Motor neuron (in vitro differentiated cells): ENCODE measurements around the gene KIAA0319L. TPM values are rescaled to one million over a fixed set of nuclear protein-coding genes. Genes with fewer than 3 reads are reported as not detected.

Experiments
- ATAC-seq, 8 experiments: fragments of 200-7000 bp; cut with Tn5 transposase; replicated peaks in 6 of 8; 2 replicates each; pipeline ENCODE4 v1.8.0; 2021; ENCODE audit warnings: mild to moderate bottlenecking in 8 of 8, moderate library complexity in 8 of 8
- H3K27ac ChIP-seq, 2 donors: fragments of 250-450 bp; sonication (Bioruptor Pico); 2 replicates each; pipeline ENCODE4 v1.9.0; 2021; ENCODE audit warnings: antibody characterized with exemption in 2 of 2, mild to moderate bottlenecking in 2 of 2, moderate library complexity in 1 of 2
- H3K4me1 ChIP-seq, 2 donors: fragments of 250-450 bp; sonication (Bioruptor Pico); replicated peaks in 1 of 2; 2 replicates each; pipeline ENCODE4 v1.6.1; 2021; ENCODE audit warnings: antibody characterized with exemption in 2 of 2, mild to moderate bottlenecking in 2 of 2, moderate library complexity in 1 of 2
- H3K4me3 ChIP-seq, 5 donors: fragments of 250-450 bp; sonication (Bioruptor Pico); 2 replicates each; pipeline ENCODE4 v1.9.0; 2021; ENCODE audit warnings: antibody characterized with exemption in 5 of 5, mild to moderate bottlenecking in 5 of 5, moderate library complexity in 4 of 5
- WGBS, 10 experiments: fragments of 450-650 bp; shearing (Covaris generic); methylation state at CpG; one replicate each; pipeline ENCODE4 v1.0.0; 2022; 5-methylcytosine and 5-hydroxymethylcytosine counted together
- in situ Hi-C, 9 experiments: fragments of 400-800 bp; cut with MboI; loops; one replicate each; pipeline ENCODE4 v1.15.0; 2021; ENCODE audit warnings: low sequenced_read_pairs in 9 of 9, low pct_unique_long_range_greater_than_20kb in 2 of 9; ENCODE audit not compliant: unreplicated experiment in 9 of 9
- total RNA-seq, 8 experiments: library from RNA; unstranded; fragments of 300-600 nt; gene quantifications; 2 replicates each; pipeline versions ENCODE4 v1.2.3 to v1.2.4, GENCODE V29; 2022

KIAA0319L gene
- total RNA-seq, 8 experiments from 2014 or later = 48.2 to 71.6 (median 58.0) TPM

- no peak for ATAC-seq
- Histone ChIP-seq H3K4me1 (peaks cover 0 to 7% of the 10 kb centered on the region in 2 donors), H3K27ac (no peak overlapping the region), H3K4me3 (no peak overlapping the region)
- WGBS, 10 experiments = 36 to 73% (median 58%) methylated on average over 3 to 9 of the region's 9 CpGs; no CpG with 5 or more reads in 1 of the 10 experiments
- in situ Hi-C loops = loop anchor here in 5 of 9 experiments (10.0 to 25.0 kb wide), 2 partner anchors 144 to 157 kb away; partner anchors contain the start of gene C1orf216 (in 2 of the 5)
Measured at GRCh38 chr1:35567947-35568558, 10.8 kb upstream of the KIAA0319L start.

GRCh38 chr1:35565742-35566133, 8.5 kb upstream of the KIAA0319L start:
- WGBS, 10 experiments = no CpG with 5 or more reads among the region's 11 CpGs
- Histone ChIP-seq H3K4me1 (no peaks in the 10 kb centered on the region), H3K27ac (no peak overlapping the region), H3K4me3 (no peak overlapping the region)
- no peak for ATAC-seq
- in situ Hi-C loops = loop anchor here in 5 of 9 experiments (10.0 to 25.0 kb wide), 2 partner anchors 147 to 159 kb away; partner anchors contain the start of gene C1orf216 (in 2 of the 5)

- WGBS, 10 experiments = 58 to 100% (median 83%) methylated on average over 1 to 21 of the region's 28 CpGs; no CpG with 5 or more reads in 1 of the 10 experiments
- Histone ChIP-seq H3K4me3 (no peak overlapping the region), H3K27ac (no peak overlapping the region), H3K4me1 (no peaks in the 10 kb centered on the region)
- no peak for ATAC-seq
- in situ Hi-C loops = loop anchor here in 5 of 9 experiments (10.0 to 25.0 kb wide), 2 partner anchors 147 to 160 kb away; partner anchors contain the start of gene C1orf216 (in 2 of the 5)
Measured at GRCh38 chr1:35564884-35565741, 7.9 kb upstream of the KIAA0319L start.

- Histone ChIP-seq H3K27ac (no peak overlapping the region), H3K4me3 (no peak overlapping the region), H3K4me1 (peaks cover under 1 to 2% of the 10 kb centered on the region in 2 donors)
- in situ Hi-C loops = loop anchor here in 5 of 9 experiments (10.0 to 25.0 kb wide), 2 partner anchors 148 to 161 kb away; partner anchors contain the start of gene C1orf216 (in 2 of the 5)
- ATAC-seq = peak; percentile 39 to 77 (median 45)
- WGBS, 10 experiments = 30 to 93% (median 69%) methylated on average over 1 to 8 of the region's 9 CpGs; no CpG with 5 or more reads in 2 of the 10 experiments
Measured at GRCh38 chr1:35564037-35564883, 7.1 kb upstream of the KIAA0319L start.

GRCh38 chr1:35563166-35563565, 6.0 kb upstream of the KIAA0319L start:
- in situ Hi-C loops = loop anchor here in 5 of 9 experiments (10.0 to 25.0 kb wide), 2 partner anchors 149 to 162 kb away; partner anchors contain the start of gene C1orf216 (in 2 of the 5)
- Histone ChIP-seq H3K4me1 (peaks cover 4 to 8% of the 10 kb centered on the region in 2 donors), H3K27ac (no peak overlapping the region), H3K4me3 (no peak overlapping the region)
- ATAC-seq = no peak
- 63 to 100% (median 93%) methylated on average over 1 to 4 of the region's 12 CpGs; no CpG with 5 or more reads in 5 of the 10 experiments for WGBS, 10 experiments

- H3K27ac ChIP-seq = no peak overlapping the region
- ATAC-seq = no peak
- H3K4me3 ChIP-seq = no peak overlapping the region
- H3K4me1 ChIP-seq = peaks cover 4 to 8% of the 10 kb centered on the region in 2 donors
- in situ Hi-C loops = loop anchor here in 5 of 9 experiments (10.0 to 25.0 kb wide), 2 partner anchors 150 to 163 kb away; partner anchors contain the start of gene C1orf216 (in 2 of the 5)
- whole genome bisulfite sequencing, 10 experiments = 60 to 100% (median 86%) methylated on average over 1 to 13 of the region's 15 CpGs; no CpG with 5 or more reads in 3 of the 10 experiments
Measured at GRCh38 chr1:35561972-35562680, 4.9 kb upstream of the KIAA0319L start.

GRCh38 chr1:35561297-35561971, 4.2 kb upstream of the KIAA0319L start:
- H3K27ac ChIP-seq = no peak overlapping the region

GRCh38 chr1:35560256-35561225, 3.3 kb upstream of the KIAA0319L start:
- in situ Hi-C loops = loop anchor here in 5 of 9 experiments (10.0 to 25.0 kb wide), 2 partner anchors 152 to 164 kb away; partner anchors contain the start of gene C1orf216 (in 2 of the 5)
- WGBS, 10 experiments = 33 to 99% (median 90%) methylated on average over 1 to 28 of the region's 44 CpGs; no CpG with 5 or more reads in 5 of the 10 experiments
- Histone ChIP-seq H3K27ac (no peak overlapping the region), H3K4me1 (peaks cover 13 to 14% of the 10 kb centered on the region in 2 donors), H3K4me3 (no peak overlapping the region)
- no peak for ATAC-seq

More at GRCh38 chr1:35561297-35561971, 4.2 kb upstream of the KIAA0319L start:
- no peak for ATAC-seq
- Histone ChIP-seq H3K4me1 (peaks cover 4 to 8% of the 10 kb centered on the region in 2 donors), H3K4me3 (no peak overlapping the region)
- WGBS, 10 experiments = 71 to 94% (median 85%) methylated on average over 3 to 4 of the region's 11 CpGs; no CpG with 5 or more reads in 6 of the 10 experiments
- in situ Hi-C loops = loop anchor here in 5 of 9 experiments (10.0 to 25.0 kb wide), 2 partner anchors 151 to 163 kb away; partner anchors contain the start of gene C1orf216 (in 2 of the 5)

- no peak overlapping the region for H3K27ac ChIP-seq
- no peak for ATAC-seq
- peak overlapping the region; percentile 68 to 93 (median 86) for H3K4me3 ChIP-seq
- H3K4me1 ChIP-seq = peaks cover 23 to 24% of the 10 kb centered on the region in 2 donors
- WGBS, 10 experiments = 50 to 100% (median 97%) methylated on average over 1 to 5 of the region's 7 CpGs; no CpG with 5 or more reads in 2 of the 10 experiments
- in situ Hi-C loops = loop anchor here in 2 of 9 experiments (25.0 kb wide), 1 partner anchor 153 kb away; the partner anchor contains the start of gene C1orf216 (in 2 of the 2)
Measured at GRCh38 chr1:35559317-35559944, 2.2 kb upstream of the KIAA0319L start.
